Suprapubic skin (tissue), 4 donors: ENCODE results near the gene ADAMTS12.

Experiments
- EP300 ChIP-seq: sonication (generic); formaldehyde crosslinking; IDR thresholded peaks from one replicate; pipeline ENCODE4 v1.6.1; 2017; ENCODE audit warnings: antibody characterized with exemption
- POLR2A ChIP-seq, 2 donors: fragments of 450-650 bp; IDR thresholded peaks; one replicate each; pipeline ENCODE4 v1.6.1; 2017; ENCODE audit warnings: antibody characterized with exemption in 2 of 2, mild to moderate bottlenecking in 2 of 2, moderate library complexity in 2 of 2
- POLR2AphosphoS5 ChIP-seq, 3 donors: sonication (generic); formaldehyde crosslinking; IDR thresholded peaks; one replicate each; pipeline ENCODE4 v1.6.1; 2017; ENCODE audit warnings: antibody characterized with exemption in 3 of 3
- TF ChIP-seq, protein P1 (sequence below), 2 donors: fragments of 200-600 bp in 1 of 2; fragments of 450-650 bp in 1 of 2; sonication (generic) in 1 of 2; IDR thresholded peaks; one replicate each; pipeline ENCODE4 v1.5.1; 2016 to 2019; ENCODE audit warnings: antibody characterized with exemption in 2 of 2, mild to moderate bottlenecking in 1 of 2, moderate library complexity in 1 of 2

- TF ChIP-seq, protein P1, sequence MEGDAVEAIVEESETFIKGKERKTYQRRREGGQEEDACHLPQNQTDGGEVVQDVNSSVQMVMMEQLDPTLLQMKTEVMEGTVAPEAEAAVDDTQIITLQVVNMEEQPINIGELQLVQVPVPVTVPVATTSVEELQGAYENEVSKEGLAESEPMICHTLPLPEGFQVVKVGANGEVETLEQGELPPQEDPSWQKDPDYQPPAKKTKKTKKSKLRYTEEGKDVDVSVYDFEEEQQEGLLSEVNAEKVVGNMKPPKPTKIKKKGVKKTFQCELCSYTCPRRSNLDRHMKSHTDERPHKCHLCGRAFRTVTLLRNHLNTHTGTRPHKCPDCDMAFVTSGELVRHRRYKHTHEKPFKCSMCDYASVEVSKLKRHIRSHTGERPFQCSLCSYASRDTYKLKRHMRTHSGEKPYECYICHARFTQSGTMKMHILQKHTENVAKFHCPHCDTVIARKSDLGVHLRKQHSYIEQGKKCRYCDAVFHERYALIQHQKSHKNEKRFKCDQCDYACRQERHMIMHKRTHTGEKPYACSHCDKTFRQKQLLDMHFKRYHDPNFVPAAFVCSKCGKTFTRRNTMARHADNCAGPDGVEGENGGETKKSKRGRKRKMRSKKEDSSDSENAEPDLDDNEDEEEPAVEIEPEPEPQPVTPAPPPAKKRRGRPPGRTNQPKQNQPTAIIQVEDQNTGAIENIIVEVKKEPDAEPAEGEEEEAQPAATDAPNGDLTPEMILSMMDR (IDR thresholded peaks at IDR 0.05): no peak
- TF ChIP-seq POLR2A (IDR thresholded peaks at IDR 0.05) (no peak), EP300 (no peak), POLR2AphosphoS5 (IDR thresholded peaks at IDR 0.05) (no peak)
These were observed 287.3 kb downstream of the ADAMTS12 start for GRCh38 chr5:33604503-33604902.
